NCI-H2029 treated with DMSO at 0.1 percent for 48 hours (cell line): ENCODE data around the gene FTH1.

Source experiments
- DNase-seq: peaks from one replicate; lab custom pipeline; 2025; lab: John Stamatoyannopoulos, UW

Gene FTH1

GRCh38 chr11:61916737-61917333, 50.6 kb downstream of the FTH1 start:
- no peak for DNase-seq

- DNase-seq = no peak
These were observed 52.8 kb downstream of the FTH1 start for GRCh38 chr11:61914471-61915171.
